GM21526 (cell line): ENCODE measurements around the gene FANCF.
"Not testable (repeated sequence)": the region's sequence is repeated elsewhere in the genome, so short reads cannot be mapped to it uniquely, and the experiment has no call there.

ENCODE experiments used
- ATAC-seq: cut with Tn5 transposase; IDR thresholded peaks from one replicate; pipeline ENCODE4 v1.9.1; 2021; ENCODE audit warnings: moderate library complexity; ENCODE audit not compliant: unreplicated experiment, low FRiP score

Gene FANCF, protein sequence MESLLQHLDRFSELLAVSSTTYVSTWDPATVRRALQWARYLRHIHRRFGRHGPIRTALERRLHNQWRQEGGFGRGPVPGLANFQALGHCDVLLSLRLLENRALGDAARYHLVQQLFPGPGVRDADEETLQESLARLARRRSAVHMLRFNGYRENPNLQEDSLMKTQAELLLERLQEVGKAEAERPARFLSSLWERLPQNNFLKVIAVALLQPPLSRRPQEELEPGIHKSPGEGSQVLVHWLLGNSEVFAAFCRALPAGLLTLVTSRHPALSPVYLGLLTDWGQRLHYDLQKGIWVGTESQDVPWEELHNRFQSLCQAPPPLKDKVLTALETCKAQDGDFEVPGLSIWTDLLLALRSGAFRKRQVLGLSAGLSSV

DNA sequence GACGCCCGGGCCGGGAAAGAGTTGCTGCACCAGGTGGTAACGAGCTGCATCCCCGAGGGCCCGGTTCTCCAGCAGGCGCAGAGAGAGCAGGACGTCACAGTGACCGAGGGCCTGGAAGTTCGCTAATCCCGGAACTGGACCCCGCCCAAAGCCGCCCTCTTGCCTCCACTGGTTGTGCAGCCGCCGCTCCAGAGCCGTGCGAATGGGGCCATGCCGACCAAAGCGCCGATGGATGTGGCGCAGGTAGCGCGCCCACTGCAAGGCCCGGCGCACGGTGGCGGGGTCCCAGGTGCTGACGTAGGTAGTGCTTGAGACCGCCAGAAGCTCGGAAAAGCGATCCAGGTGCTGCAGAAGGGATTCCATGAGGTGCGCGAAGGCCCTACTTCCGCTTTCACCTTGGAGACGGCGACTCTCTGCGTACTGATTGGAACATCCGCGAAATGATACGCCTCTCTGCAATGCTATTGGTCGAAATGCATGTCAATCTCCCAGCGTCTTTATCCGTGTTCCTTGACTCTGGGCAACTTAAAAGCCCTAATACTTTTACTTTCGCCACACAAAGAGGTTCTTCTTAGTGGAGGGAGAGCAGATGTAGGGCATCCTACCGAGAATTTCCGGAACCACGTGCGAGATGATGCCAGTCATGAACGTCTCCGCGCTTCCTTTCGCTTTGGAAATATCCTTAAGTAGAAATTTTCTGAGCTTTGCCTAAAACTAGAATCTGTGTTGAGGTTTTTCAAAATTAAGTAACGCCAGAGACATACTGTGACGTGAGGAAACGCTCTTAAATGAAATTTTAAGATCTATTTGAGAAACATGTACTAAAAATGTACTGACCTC is at the start of gene FANCF:
FANCF (minus strand) TSS at position 376 of the 840 bp plus-strand sequence; CDS start at position 363, 13 bp downstream.
- peak; percentile 97 for ATAC-seq

DNA sequence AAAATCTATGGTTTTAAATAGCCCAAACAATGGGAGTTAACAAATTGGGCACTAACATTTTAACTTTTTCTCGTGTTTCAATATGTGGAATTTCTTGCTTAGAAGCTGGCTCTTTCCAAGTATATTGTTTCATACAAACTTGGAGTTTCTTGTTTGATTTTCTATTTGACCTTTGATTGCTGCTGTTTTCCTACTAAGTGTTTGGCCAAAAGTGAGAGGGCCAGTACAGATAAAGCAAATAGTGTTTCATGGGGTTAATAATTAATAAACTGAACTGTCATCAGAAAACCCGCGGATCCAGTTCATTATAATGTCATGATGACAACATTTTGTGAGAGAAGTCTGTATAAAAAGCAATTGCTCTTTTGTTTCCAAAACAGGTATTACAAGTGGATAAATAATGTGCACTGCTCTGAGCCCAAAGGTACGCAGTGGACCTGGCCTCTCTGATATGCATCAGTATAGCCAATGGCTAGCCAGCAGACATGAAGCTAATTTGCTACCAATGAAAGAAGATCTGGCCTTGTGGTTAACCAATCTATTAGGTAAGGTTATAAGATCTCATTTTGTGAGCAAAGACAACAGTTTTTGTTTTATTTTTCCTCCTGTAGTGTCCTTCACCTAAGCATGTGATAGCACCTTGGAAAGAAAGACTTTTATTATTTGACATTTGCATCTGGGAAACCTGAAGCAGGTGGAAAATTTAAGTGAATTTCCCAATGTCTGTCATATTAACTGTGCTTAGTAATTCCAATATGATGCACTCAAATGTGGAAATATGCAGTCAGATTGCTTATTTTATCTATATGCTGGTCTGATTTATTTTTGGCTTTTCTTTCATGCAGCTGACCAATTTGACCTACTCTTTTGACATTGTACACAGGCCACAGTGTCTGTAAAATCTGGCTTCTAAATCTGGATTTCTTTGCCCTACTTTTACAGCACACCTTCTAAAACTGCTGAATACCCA is 49.1 kb upstream of the FANCF start:
- ATAC-seq: no peak

DNA sequence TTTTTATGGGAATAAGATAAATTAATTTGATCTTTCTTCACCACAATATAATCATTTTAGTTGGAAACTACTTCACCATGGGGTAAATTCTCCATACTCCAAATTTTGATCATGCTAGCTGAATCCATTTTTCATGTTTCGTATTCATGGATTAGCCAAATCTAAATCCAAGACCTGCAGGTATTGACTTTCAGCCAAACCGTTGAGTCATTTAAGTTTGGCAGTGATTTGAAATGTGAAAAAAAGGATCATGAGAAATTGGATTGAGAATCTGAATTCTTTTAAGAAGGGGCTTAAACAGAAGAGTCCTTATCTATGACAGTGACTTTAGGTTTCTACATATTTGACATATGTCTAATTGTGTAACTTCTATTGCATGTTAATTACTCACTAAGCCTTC is 46.1 kb upstream of the FANCF start:
- ATAC-seq: no peak

DNA sequence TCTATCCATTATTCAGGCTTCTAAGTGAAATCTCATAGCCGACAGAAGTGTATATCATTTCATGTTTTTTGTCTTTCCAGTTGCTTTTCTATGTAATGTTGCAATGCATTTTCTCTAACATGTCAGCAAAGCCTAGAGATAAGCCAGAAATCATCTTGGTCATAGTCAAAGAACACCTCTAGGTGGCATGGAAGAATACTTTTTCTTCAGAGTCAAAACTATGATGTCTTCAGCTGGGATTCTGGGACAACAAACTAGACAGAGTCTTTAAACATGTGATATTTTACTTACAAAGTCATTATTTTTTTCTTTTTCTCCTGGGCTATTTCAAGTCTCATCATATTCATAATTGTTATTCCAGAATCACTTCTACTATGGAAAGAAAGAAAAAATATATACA is 45.2 kb upstream of the FANCF start:
- ATAC-seq: peak; percentile 33

DNA sequence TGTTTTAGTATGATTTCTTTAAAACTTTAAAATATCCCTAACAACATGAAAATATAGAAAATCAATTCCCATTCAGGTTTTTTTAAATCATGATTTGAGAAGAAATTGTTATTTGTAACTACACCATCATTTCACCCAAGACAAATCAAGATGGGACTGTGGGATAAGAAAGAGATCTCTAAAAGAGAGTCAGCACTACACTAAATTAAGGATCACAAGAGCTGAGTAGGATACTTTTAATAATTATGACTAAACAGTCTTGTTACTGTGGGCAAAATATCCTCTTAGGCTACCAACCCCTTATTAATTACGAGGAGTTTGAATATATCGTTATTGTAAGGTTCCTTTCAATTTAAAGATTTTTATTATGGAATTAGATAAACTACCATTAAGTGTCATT is 43.7 kb upstream of the FANCF start:
- ATAC-seq: no peak

DNA sequence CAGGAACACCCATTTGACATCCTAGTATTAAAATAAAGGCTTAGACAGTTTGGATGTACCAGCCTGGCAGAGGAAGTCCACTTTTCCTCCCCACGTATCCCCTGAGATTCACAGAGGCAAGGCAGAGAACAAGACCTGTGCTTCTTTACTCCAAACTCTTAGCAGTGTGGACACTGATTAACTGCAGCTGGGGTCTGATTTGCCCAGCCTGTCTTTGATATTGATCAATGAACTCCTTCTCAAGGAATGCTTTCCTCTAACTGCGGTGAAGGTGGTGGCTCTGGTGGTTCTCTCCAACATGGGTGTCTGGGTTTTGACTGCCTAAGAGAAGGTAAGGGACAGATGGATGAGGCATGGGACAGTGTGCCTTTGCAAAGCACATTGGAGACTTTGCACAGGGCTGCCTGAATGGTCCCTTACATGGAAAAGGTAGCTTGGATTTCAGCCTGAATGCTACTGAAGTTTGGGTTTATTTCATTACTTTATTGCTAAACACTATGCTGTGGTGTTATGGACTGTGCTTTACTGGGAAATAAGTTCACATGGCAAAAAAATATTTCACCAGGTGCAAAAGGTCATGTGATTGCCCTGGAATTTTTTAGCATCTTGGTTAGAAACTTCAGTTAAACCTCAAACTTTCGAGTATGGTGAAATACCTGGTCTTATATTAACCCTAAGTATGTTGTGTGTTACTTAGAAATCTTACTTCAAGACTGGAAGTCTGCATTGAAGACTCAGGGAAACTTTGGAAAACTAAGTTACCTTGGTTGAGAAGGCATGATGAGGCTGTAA is 42.6 kb upstream of the FANCF start:
- peak; percentile 39 for ATAC-seq

DNA sequence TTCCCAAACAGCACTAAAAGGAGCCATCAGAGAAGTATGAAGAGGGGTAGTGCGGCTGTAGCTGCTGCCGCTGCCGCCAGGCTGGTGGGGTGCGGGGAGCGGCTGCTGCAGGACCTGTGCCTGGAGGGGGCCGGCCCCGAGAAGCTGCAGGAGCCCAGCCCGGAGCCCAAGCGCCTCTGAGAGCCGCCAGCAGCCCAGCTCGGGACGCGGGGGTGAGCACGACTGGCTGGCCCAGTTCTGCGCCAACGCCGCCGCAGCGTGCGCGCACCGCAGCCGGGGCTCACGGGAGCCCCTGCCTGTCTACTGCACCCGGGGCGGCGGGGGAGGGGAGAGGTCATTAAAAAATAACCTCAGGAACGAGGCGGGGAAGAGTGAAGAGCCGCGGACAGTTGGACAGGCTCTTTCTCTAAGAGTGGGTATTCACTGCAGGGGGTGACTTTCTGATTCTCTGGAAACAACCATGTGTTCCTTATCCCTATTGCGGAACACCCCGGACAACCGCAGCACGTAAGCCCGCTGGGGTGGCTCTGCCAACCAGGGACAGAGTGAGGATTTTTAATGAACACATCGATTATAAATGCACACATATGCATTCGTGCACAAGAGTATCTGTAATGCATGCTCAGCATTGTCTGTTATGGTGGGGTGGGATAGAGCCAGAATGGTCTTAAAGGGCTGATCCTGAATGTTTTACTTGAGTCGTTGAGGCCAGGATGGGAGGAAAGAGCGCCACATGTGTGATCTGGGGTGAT is 41.2 kb upstream of the FANCF start:
- ATAC-seq: peak; percentile 60

DNA sequence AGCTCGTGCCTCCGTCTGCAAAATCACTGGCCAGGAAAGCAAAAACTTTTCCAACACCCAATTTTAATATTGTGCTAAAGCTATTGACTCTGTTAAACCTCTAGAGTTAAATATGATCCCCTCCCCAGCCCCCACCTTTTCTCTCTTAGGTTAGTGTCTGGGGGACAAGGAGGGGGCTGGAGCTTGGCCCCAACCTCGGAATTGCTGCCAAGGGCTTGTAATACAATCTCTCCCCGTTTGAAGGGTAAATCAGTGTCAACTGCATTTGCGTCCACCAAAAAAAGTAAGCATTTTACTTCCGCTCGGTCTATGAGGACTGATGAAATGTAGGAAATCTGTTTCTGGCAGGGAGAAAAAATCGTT is 40.7 kb upstream of the FANCF start, which contains the start of gene GAS2:
GAS2 (plus strand) TSS at position 287 of the 363 bp plus-strand sequence. CDS start 8,259 bp downstream, outside the sequence.
- peak; percentile 22 for ATAC-seq

DNA sequence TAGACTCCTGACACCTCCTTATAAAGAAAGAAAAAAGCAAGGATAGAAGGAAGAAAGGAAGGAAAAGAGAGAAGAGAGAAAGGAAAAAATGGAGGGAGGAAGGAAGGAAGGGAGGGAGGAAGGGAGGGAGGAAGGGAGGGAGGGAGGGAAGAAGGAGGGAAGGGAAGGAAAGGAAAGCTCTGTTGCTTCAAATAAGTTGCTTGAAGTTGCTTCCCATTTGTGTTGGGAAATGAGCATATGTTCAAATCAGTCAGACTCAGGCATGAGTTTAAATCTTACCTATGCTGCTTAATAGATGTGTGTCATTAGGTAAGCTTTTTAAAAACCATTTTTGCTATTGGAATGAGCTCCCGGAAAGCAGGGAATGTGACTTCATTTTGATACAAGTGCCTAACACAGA is 34.2 kb upstream of the FANCF start:
- ATAC-seq: no peak

DNA sequence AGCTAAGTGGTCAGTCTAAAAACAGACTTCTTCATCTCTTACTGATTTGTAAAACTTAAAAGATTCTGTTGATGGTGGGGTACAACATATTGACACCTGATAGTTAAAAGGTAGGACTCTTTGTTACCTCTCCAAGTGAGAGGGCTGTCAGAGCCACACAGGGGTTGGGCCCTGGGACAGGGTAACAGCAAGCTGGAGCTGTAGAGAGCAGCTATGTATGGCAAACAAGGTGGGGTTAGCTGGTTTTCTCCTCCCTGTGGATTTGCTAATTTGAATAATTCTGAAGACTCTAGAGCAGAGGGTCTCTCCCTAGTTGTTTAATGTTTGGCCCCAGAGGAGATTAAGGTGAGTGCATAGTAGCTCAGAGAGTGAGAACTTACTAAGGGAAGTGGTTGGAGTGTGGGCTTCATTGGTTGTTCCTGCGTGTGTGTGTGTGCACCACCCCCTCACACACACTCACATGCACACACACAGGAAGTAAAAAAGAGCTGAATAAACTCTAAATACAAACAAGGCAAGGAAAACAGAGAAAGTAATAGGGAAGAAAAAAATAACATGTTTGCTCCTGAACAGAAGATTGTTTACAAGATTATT is 31.6 kb upstream of the FANCF start:
- ATAC-seq: peak; percentile 92

DNA sequence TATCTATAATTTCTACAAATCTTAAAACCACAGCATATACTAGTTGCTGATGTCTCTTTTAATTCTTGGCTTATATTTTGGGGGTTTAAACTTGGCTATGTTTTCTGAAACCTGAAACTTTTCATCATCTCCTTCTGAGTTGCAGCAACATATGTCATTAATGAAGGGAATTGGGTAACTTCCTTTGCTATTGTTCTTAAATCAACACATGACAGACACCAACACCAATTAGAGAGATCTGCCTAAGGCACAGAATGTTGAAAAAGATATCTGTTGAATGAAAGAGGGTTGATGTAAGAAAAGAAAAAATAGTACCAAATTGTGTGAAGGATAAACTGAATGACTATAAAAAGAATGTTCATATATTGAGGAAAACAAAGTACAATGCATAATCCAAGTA is 30.5 kb upstream of the FANCF start:
- no peak for ATAC-seq

DNA sequence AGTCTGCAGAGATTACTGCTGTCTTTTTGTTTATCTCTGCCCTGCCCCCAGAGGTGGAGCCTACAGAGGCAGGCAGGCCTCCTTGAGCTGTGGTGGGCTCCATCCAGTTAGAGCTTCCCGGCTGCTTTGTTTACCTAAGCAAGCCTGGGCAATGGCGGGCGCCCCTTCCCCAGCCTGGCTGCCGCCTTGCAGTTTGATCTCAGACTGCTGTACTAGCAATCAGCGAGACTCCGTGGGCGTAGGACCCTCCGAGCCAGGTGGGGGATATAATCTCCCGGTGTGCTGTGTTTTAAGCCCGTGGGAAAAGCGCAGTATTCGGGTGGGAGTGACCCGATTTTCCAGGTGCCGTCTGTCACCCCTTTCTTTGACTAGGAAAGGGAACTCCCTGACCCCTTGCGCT is 26.7 kb upstream of the FANCF start:
- not testable (repeated sequence) for ATAC-seq

DNA sequence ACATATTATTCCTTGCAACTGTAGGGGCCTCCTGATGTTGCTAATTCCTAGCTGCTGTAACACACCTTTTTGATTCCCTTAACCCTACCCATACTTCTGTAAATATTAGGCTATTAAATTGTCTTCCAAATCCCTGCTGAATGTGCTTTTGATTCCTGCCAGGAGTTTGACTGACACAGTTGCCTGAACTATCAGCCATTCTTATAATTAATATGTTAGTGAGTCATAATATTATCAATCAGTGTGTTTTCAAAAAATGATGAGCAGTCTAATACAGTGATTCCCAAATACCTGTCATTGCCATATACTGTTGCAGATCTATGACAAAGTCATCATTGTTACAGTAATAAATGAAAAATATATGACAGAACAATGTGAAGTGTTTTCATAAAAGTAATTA is 15.9 kb upstream of the FANCF start:
- no peak for ATAC-seq

DNA sequence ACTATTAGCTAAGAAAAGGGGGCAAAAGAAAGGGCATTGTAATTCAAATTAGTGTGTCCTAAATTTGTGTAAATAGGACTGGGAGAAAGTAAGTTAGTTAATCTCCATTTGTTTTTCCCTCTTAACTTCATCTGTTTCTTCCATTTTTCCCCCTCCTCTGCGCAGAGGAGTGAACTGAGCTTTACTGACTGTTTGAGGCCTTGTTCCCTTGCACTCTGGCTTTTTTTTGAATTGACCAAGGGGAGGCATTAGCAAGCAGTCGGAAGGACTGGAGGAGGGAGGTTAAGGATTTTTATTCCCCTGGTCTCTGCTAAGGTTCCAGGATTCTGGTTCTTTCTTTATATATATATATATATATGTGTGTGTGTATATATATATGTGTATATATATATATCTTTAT is 15.2 kb upstream of the FANCF start:
- no peak for ATAC-seq

DNA sequence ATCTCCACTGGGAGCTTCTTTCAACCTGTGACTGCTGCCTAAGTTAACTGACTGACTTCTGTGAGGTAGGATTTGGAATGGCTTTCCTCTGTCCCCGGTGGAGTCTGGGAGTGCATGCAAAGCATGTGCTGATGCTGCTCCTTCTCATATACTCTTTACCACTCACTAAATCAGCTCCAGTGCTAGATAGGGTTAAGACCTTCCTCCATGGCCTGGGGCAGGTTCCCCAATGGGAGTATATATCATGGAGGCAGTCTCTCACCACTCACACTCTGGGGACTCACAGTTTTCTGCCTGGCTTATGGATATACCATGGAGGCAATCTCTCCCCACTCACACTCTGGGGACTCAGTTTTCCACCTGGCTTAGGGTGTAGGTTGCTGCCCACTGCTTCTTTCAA is 10.1 kb upstream of the FANCF start:
- no peak for ATAC-seq

DNA sequence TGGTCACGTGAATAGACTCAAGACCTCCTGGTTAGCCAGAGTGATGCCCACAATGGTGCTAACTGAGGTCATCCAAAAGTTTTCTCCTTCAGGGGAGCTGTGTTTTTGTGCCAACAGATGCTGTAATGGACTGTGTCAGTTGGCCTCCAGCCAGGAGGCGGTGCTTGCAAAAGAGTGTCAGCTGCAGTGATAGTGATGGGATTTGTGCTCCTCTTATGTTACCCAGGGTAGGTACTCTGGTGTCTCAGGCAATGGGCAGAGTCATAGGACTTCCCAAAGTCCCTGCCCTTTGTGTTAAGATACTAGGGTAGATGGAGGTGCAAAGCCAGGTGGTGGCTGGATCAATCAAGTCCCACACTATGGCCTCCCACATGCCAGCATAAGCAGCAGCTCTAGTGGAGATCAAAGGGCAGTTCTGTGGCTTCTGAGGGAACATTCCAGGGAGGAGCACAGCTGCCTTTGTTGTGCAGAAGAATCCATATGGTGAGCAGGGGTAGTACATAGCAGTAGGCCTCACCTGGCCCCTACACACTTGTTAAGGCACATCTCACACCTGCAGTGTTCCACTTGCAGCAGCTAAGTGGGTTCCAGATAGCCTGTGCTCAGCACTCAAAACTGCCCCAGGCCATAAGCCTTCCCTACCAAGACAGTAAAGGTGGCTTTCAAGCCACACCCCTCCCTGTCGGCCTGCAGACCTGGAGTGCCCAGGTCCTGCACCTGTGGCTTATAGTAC is 9.4 kb upstream of the FANCF start:
- no peak for ATAC-seq

DNA sequence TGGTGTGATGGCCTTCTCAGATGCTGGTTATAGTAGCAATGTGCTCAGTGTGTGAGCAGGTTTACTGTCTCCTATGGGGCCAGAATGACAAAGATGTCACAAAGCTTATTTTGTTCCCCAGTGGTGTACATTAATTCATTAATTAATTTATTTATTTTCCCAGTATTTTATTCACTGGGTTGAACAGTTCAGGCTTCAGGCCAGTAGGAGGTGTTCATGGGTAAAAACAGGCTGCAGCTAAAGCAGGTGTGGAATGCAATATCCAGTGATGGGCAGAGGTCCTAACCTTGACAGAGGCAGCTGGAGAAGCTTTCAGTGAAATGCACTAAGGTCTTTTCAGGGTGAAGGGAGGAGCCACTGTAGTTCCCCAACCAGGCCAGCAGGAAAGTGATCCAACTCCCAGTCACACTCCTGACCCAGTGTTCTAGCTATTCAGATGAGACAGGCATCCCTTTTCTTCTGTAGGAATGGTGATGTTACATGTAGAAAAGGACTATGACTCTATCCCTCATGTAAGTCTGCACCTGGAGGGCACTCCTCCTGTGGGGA is 7.8 kb upstream of the FANCF start:
- no peak for ATAC-seq

DNA sequence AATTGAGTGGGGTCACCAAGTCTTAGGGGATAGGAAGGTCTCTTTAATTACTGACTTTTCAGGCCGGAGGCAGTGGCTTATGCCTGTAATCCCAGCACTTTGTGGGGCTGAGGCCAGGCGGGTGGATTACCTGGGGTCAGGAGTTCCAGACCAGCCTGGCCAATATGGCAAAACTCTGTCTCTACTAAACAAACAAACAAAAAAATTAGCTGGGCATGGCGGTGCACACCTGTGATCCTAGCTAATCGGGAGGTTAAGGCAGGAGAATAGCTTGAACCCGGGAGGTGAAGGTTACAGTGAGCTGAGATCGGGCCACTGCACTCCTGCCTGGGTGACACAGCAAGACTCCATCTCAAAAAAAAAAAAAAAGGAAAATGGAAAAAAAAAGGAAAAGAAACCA is 1.8 kb upstream of the FANCF start:
- no peak for ATAC-seq
